Activated naive CD8-positive, alpha-beta T cell treated with anti-CD3 and anti-CD28 coated beads for 36 hours (primary cell): ENCODE data around the gene SPATA1. TPM values are rescaled to one million over a fixed set of nuclear protein-coding genes. Genes with fewer than 3 reads are reported as not detected.
A peak's percentile ranks its signal among the peaks of the same experiment; 100 is the strongest.

Experiments used
- DNase-seq: peaks from one replicate; pipeline ENCODE4 v3.0.0; 2021
- H3K27ac Mint-ChIP-seq: one replicate; pipeline ENCODE4 v1.8.0; 2022; ENCODE audit warnings: mild to moderate bottlenecking, moderate library complexity, mixed read lengths
- H3K27me3 Mint-ChIP-seq: one replicate; pipeline ENCODE4 v1.8.0; 2022; ENCODE audit warnings: mild to moderate bottlenecking, mixed read lengths
- H3K36me3 Mint-ChIP-seq: one replicate; pipeline ENCODE4 v1.8.0; 2021; ENCODE audit warnings: mild to moderate bottlenecking, mixed read lengths
- H3K4me1 Mint-ChIP-seq: one replicate; pipeline ENCODE4 v1.8.0; 2021; ENCODE audit warnings: mixed read lengths
- H3K4me3 Mint-ChIP-seq: one replicate; pipeline ENCODE4 v1.8.0; 2022; ENCODE audit warnings: mild to moderate bottlenecking, moderate library complexity, mixed read lengths
- H3K9me3 Mint-ChIP-seq: one replicate; pipeline ENCODE4 v1.8.0; 2022; ENCODE audit warnings: mixed read lengths
- total RNA-seq, 2 experiments: library from RNA; stranded (reverse); gene quantifications; one replicate each; pipeline ENCODE4 v1.2.3, GENCODE V29; 2021

The SPATA1 gene
- total RNA-seq = 1 to 10 TPM; 1.0 to 1.5 TPM

DNA sequence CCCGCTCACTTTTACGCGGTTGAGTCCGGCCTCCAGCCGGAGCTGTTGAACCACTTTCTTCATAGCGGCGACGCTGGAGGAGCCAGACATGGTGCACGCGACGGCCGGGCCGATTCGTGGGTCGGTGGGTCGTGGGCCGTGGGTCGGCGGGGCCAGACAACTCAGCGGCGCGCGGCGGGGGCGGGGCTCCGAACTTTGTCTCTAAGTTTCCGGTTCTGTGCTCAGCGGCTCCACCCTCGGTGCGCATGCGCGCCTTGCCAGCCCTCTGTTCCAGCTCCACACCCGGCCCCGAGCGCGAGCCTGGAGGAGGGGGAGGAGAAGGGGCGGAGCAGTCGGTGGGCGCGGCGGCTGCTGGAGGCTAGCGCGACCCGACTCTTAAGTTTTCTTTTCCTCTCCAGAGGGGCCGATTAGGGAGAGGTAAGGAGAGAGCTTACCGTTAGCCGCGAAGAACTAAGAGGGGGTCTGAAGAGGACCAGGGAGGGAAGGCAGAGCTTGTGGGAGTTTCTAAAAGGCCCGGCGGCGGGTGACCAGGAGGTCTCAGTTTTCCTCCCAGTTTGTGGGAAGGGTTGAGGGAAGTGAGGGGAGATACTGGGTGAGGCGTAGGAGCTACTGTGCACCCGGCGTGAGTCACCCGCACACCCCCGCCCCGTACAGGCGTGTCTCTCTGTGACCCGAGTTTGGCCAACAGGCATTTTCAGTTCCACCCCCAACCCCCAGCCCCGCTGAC is at the start of gene SPATA1, which contains the start of gene GNG5:
SPATA1 (plus strand) TSS at position 385 of the 727 bp plus-strand sequence. CDS start 9,974 bp downstream, outside the sequence.
GNG5 (minus strand) TSS at position 580 of the 727 bp plus-strand sequence; CDS start at position 90, 490 bp downstream.
- Mint-ChIP-seq H3K4me3 (peak within 1 kb of the TSS; percentile 100), H3K27me3 (peaks cover 4% of the 10 kb centered on the region), H3K4me1 (peaks cover 35% of the 10 kb centered on the region)

GRCh38 chr1:84462118-84462517 is 44.1 kb upstream of the SPATA1 start:
- no peak for DNase-seq
- no peak overlapping the region for H3K27ac Mint-ChIP-seq
- no peak overlapping the region for H3K4me3 Mint-ChIP-seq
- H3K9me3 Mint-ChIP-seq = no peaks in the 10 kb centered on the region
- no peaks in the 10 kb centered on the region for H3K36me3 Mint-ChIP-seq
- H3K4me1 Mint-ChIP-seq = no peaks in the 10 kb centered on the region
- peaks cover 12% of the 10 kb centered on the region for H3K27me3 Mint-ChIP-seq

More for the DNA sequence above, at the start of gene SPATA1, which contains the start of gene GNG5:
- H3K9me3 Mint-ChIP-seq = peaks cover 11% of the 10 kb centered on the region
- H3K36me3 Mint-ChIP-seq = peaks cover 43% of the 10 kb centered on the region
- peak; percentile 98 for DNase-seq
- peak within 1 kb of the TSS; percentile 99 for H3K27ac Mint-ChIP-seq

- no peaks in the 10 kb centered on the region for H3K4me1 Mint-ChIP-seq
- H3K36me3 Mint-ChIP-seq = peaks cover 1% of the 10 kb centered on the region
- DNase-seq = no peak
- H3K9me3 Mint-ChIP-seq = no peaks in the 10 kb centered on the region
- H3K27ac Mint-ChIP-seq = no peak overlapping the region
- H3K27me3 Mint-ChIP-seq = peaks cover 44% of the 10 kb centered on the region
- no peak overlapping the region for H3K4me3 Mint-ChIP-seq
Observed at GRCh38 chr1:84467298-84467697, 38.9 kb upstream of the SPATA1 start.

DNA sequence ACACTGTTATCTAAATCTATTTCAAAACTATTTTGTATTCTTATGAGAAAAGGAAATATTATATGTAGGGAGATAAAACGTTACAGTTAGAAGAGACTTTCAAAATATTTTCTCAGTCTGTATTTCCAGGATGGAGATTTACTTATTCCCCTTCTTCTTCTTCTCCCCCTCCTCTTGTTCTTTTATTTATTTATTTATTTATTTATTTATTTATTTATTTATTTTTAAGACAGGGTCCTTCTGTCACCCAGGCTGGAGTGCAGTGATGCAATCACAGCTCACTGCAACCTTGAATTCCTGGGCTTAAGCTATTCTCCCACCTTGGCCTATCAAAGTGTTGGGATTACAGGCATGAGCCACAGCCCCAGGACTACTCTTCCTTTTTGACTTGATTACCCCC is 30.0 kb upstream of the SPATA1 start:
- no peak overlapping the region for H3K27ac Mint-ChIP-seq
- no peak overlapping the region for H3K4me3 Mint-ChIP-seq
- H3K9me3 Mint-ChIP-seq = peaks cover 8% of the 10 kb centered on the region
- DNase-seq = no peak
- H3K27me3 Mint-ChIP-seq = peaks cover 44% of the 10 kb centered on the region
- peaks cover 21% of the 10 kb centered on the region for H3K36me3 Mint-ChIP-seq
- peaks cover 13% of the 10 kb centered on the region for H3K4me1 Mint-ChIP-seq

GRCh38 chr1:84478876-84479868 is 27.0 kb upstream of the SPATA1 start, which contains the start of gene RPF1:
Gene RPF1 (plus strand): TSS chr1:84479266. CDS start chr1:84479282, 16 bp downstream.
- H3K27me3 Mint-ChIP-seq = peaks cover 24% of the 10 kb centered on the region
- peaks cover 8% of the 10 kb centered on the region for H3K9me3 Mint-ChIP-seq
- peak within 1 kb of the TSS; percentile 99 for H3K27ac Mint-ChIP-seq
- peak within 1 kb of the TSS; percentile 98 for H3K4me3 Mint-ChIP-seq
- peaks cover 29% of the 10 kb centered on the region for H3K4me1 Mint-ChIP-seq
- DNase-seq = peak; percentile 81
- H3K36me3 Mint-ChIP-seq = peaks cover 35% of the 10 kb centered on the region

- Mint-ChIP-seq H3K4me3 (peak overlapping the region; percentile 98), H3K27ac (peak overlapping the region; percentile 99), H3K27me3 (peaks cover 16% of the 10 kb centered on the region), H3K9me3 (peaks cover 8% of the 10 kb centered on the region), H3K36me3 (peaks cover 39% of the 10 kb centered on the region), H3K4me1 (peaks cover 29% of the 10 kb centered on the region)
- DNase-seq = no peak
Observed at GRCh38 chr1:84479998-84480397, 26.2 kb upstream of the SPATA1 start.

DNA sequence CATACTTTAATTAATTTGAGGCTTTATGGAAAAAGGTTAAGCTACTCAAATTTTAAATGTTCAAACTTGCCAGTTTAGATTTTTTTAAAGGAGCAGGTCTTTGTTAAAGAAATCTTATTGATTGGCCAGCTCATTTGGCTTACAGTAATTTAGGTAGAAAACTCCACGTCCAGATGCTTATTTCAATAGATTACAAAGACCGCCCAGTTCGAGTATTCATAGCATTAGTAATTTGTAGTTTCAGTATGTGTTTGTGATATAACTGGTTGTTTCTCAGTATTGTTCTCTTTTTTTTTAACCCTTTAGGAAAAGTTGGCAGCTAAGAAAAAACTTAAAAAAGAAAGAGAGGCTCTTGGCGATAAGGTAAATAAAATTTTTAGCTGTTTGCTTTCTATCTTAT is 25.5 kb upstream of the SPATA1 start:
- Mint-ChIP-seq H3K27ac (no peak overlapping the region), H3K4me1 (peaks cover 29% of the 10 kb centered on the region), H3K9me3 (peaks cover 8% of the 10 kb centered on the region), H3K36me3 (peaks cover 46% of the 10 kb centered on the region), H3K27me3 (peaks cover 12% of the 10 kb centered on the region), H3K4me3 (peak overlapping the region; percentile 48)
- no peak for DNase-seq

- Mint-ChIP-seq H3K27ac (no peak overlapping the region), H3K36me3 (peaks cover 52% of the 10 kb centered on the region), H3K9me3 (peaks cover 13% of the 10 kb centered on the region), H3K4me3 (peak overlapping the region; percentile 59), H3K4me1 (peaks cover 34% of the 10 kb centered on the region), H3K27me3 (peaks cover 9% of the 10 kb centered on the region)
- DNase-seq = no peak
Observed at GRCh38 chr1:84481317-84481716, 24.9 kb upstream of the SPATA1 start.

- H3K36me3 Mint-ChIP-seq = peaks cover 32% of the 10 kb centered on the region
- peaks cover 22% of the 10 kb centered on the region for H3K4me1 Mint-ChIP-seq
- H3K4me3 Mint-ChIP-seq = no peak overlapping the region
- no peaks in the 10 kb centered on the region for H3K27me3 Mint-ChIP-seq
- H3K27ac Mint-ChIP-seq = no peak overlapping the region
- peaks cover 5% of the 10 kb centered on the region for H3K9me3 Mint-ChIP-seq
- DNase-seq = no peak
Observed at GRCh38 chr1:84488107-84488506, 18.1 kb upstream of the SPATA1 start.

GRCh38 chr1:84489766-84490165 is 16.4 kb upstream of the SPATA1 start:
- DNase-seq = no peak
- Mint-ChIP-seq H3K4me3 (no peak overlapping the region), H3K27ac (no peak overlapping the region), H3K27me3 (no peaks in the 10 kb centered on the region), H3K4me1 (peaks cover 24% of the 10 kb centered on the region), H3K36me3 (peaks cover 29% of the 10 kb centered on the region), H3K9me3 (peaks cover 5% of the 10 kb centered on the region)

- no peaks in the 10 kb centered on the region for H3K9me3 Mint-ChIP-seq
- H3K36me3 Mint-ChIP-seq = peaks cover 27% of the 10 kb centered on the region
- H3K27ac Mint-ChIP-seq = no peak overlapping the region
Observed at GRCh38 chr1:84492726-84493125, 13.5 kb upstream of the SPATA1 start.

DNA sequence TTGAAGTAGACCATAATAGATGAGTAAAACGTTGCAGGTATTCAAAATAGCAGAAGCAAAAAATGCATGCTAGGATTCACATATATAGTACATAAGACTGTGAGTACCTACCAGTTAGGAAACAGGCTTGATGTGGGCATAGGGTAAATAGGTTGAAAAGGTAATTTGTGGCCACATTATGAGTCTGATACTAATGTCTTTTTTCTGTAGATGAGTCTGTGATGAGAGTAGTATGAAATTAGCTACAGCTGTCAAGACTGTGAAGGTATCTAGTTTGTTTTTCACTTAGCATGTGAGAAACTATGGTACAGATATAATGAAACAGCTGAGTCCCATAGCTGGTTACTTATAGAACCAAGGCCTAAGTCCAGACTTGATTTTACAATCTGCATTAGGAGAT is 12.4 kb upstream of the SPATA1 start:
- DNase-seq = no peak
- peaks cover 27% of the 10 kb centered on the region for H3K4me1 Mint-ChIP-seq
- H3K36me3 Mint-ChIP-seq = peaks cover 35% of the 10 kb centered on the region
- H3K27ac Mint-ChIP-seq = peak overlapping the region; percentile 16
- H3K4me3 Mint-ChIP-seq = no peak overlapping the region
- no peaks in the 10 kb centered on the region for H3K9me3 Mint-ChIP-seq
- no peaks in the 10 kb centered on the region for H3K27me3 Mint-ChIP-seq

More at GRCh38 chr1:84492726-84493125, 13.5 kb upstream of the SPATA1 start:
- peaks cover 19% of the 10 kb centered on the region for H3K4me1 Mint-ChIP-seq
- no peaks in the 10 kb centered on the region for H3K27me3 Mint-ChIP-seq
- H3K4me3 Mint-ChIP-seq = no peak overlapping the region
- DNase-seq = no peak

- H3K36me3 Mint-ChIP-seq = peaks cover 39% of the 10 kb centered on the region
- peaks cover 30% of the 10 kb centered on the region for H3K4me1 Mint-ChIP-seq
- no peaks in the 10 kb centered on the region for H3K27me3 Mint-ChIP-seq
- no peak for DNase-seq
- no peak overlapping the region for H3K27ac Mint-ChIP-seq
- no peak overlapping the region for H3K4me3 Mint-ChIP-seq
- H3K9me3 Mint-ChIP-seq = no peaks in the 10 kb centered on the region
Observed at GRCh38 chr1:84496498-84496897, 9.7 kb upstream of the SPATA1 start.

GRCh38 chr1:84497631-84498275 is 8.4 kb upstream of the SPATA1 start:
- Mint-ChIP-seq H3K4me1 (peaks cover 38% of the 10 kb centered on the region), H3K9me3 (no peaks in the 10 kb centered on the region), H3K4me3 (no peak overlapping the region), H3K36me3 (peaks cover 46% of the 10 kb centered on the region), H3K27ac (no peak overlapping the region), H3K27me3 (no peaks in the 10 kb centered on the region)
- DNase-seq = no peak
